Uterine smooth muscle cell (primary cell): ENCODE data around the gene GJB5. TPM values are rescaled to one million over a fixed set of nuclear protein-coding genes. Genes with fewer than 3 reads are reported as not detected.

Experiments
- total RNA-seq: library from RNA; depleted of rRNA; stranded (reverse); fragments of >200 nt; gene quantifications from 2 replicates; pipeline ENCODE4 v1.2.3, GENCODE V29; 2014

The GJB5 gene
- not detected in 2 replicates for total RNA-seq

GRCh38 chr1:34754964-34755637 lies at the start of gene GJB5:
TSS of gene GJB5 (plus strand) at chr1:34755047. CDS start at chr1:34757331, 2,284 bp downstream.

GRCh38 chr1:34759503-34760357 lies 4.9 kb downstream of the GJB5 start, which contains the start of gene GJB4:
TSS of gene GJB4 (plus strand) at chr1:34759740. CDS start at chr1:34761255, 1,515 bp downstream.

GRCh38 chr1:34781071-34781843 lies 26.4 kb downstream of the GJB5 start, which contains the start of gene GJB3:
TSS of gene GJB3 (plus strand) at chr1:34781214. CDS start at chr1:34784763, 3,549 bp downstream.

GRCh38 chr1:34792868-34793727 lies 38.3 kb downstream of the GJB5 start, which contains the start of gene GJA4:
TSS of gene GJA4 (plus strand) at chr1:34792999. CDS start at chr1:34794214, 1,215 bp downstream.

Other genes starting within 250 kb of the GJB5 start
- gene GJB4, start 4.7 kb downstream of the GJB5 start, total RNA-seq, result not detected in 2 replicates
- under 0.01 TPM in 1 of 2 replicates, not detected in the other for gene GJB3, start 26.2 kb downstream of the GJB5 start, total RNA-seq
- gene GJA4, start 38.0 kb downstream of the GJB5 start, total RNA-seq, result not detected in 2 replicates
- gene SMIM12, start 104.7 kb downstream of the GJB5 start, total RNA-seq, result 23.5 and 41.2 TPM in 2 replicates
- under 0.01 TPM in 1 of 2 replicates, not detected in the other for gene DLGAP3, start 174.6 kb downstream of the GJB5 start, total RNA-seq
- 25.3 and 33.9 TPM in 2 replicates for gene TMEM35B, start 230.3 kb downstream of the GJB5 start, total RNA-seq